Naive thymus-derived CD4-positive, alpha-beta T cell (primary cell): ENCODE results near the gene TAAR1. TPM values are rescaled to one million over a fixed set of nuclear protein-coding genes. Genes with fewer than 3 reads are reported as not detected.

Experiments used
- ATAC-seq: fragments of 150-1000 bp; cut with Tn5 transposase; 2 replicates; pipeline ENCODE4 v1.10.0; 2021; ENCODE audit warnings: mild to moderate bottlenecking, moderate library complexity
- CTCF ChIA-PET: fragments of 350-600 bp; sonication (Branson Sonifier 250); formaldehyde crosslinking; loops from one replicate; lab custom pipeline; 2021; ENCODE audit warnings: antibody characterized with exemption; lab: Charles Lee
- POLR2A ChIA-PET: fragments of 350-600 bp; sonication (Branson Sonifier 250); formaldehyde crosslinking; loops from one replicate; lab custom pipeline; 2021; ENCODE audit warnings: antibody characterized with exemption, inconsistent platforms; lab: Charles Lee
- DNase-seq, 9 donors: peaks; one replicate each; pipeline versions ENCODE4 v3.0.0 to v3.0.0-alpha.2; 2020 to 2022; ENCODE audit warnings: mixed read lengths in 1 of 9
- H3K27ac ChIP-seq: one replicate; pipeline ENCODE4 v1.7.0; 2013; ENCODE audit warnings: mild to moderate bottlenecking, low read depth, low read length, moderate library complexity
- H3K27me3 ChIP-seq, 2 donors: one replicate each; pipeline ENCODE4 v1.7.0; 2013; ENCODE audit warnings: low read length in 2 of 2, mild to moderate bottlenecking in 2 of 2, moderate library complexity in 2 of 2; ENCODE audit not compliant: control insufficient read depth in 2 of 2, insufficient read depth in 2 of 2
- H3K36me3 ChIP-seq, 3 experiments: 1 replicate in 2 of 3; 2 replicates in 1 of 3; pipeline ENCODE4 v1.7.0; 2013; ENCODE audit warnings: low read length in 3 of 3, mild to moderate bottlenecking in 3 of 3, moderate library complexity in 1 of 3; ENCODE audit not compliant: insufficient read depth in 3 of 3, control insufficient read depth in 2 of 3
- H3K4me1 ChIP-seq, 2 donors: one replicate each; pipeline ENCODE4 v1.7.0; 2013; ENCODE audit warnings: low read length in 2 of 2, mild to moderate bottlenecking in 2 of 2, moderate library complexity in 1 of 2; ENCODE audit not compliant: control insufficient read depth in 2 of 2, insufficient read depth in 2 of 2
- H3K4me3 ChIP-seq: 2 replicates; pipeline ENCODE4 v1.7.0; 2013; ENCODE audit warnings: mild to moderate bottlenecking, low read length
- H3K9me3 ChIP-seq, 3 experiments: 1 replicate in 2 of 3; 2 replicates in 1 of 3; pipeline ENCODE4 v1.7.0; 2013; ENCODE audit warnings: low read length in 3 of 3; ENCODE audit not compliant: control insufficient read depth in 2 of 3
- H3K27ac Mint-ChIP-seq, 9 donors: one replicate each; pipeline ENCODE4 v1.8.0; 2020 to 2022; ENCODE audit warnings: mixed read lengths in 9 of 9, mild to moderate bottlenecking in 8 of 9, moderate library complexity in 5 of 9, inconsistent platforms in 2 of 9
- H3K27me3 Mint-ChIP-seq, 5 donors: one replicate each; pipeline ENCODE4 v1.8.0; 2021 to 2022; ENCODE audit warnings: mixed read lengths in 5 of 5, mild to moderate bottlenecking in 1 of 5
- H3K36me3 Mint-ChIP-seq, 5 donors: one replicate each; pipeline ENCODE4 v1.8.0; 2020 to 2022; ENCODE audit warnings: mixed read lengths in 5 of 5, mild to moderate bottlenecking in 3 of 5, inconsistent platforms in 1 of 5
- H3K4me1 Mint-ChIP-seq, 7 donors: one replicate each; pipeline ENCODE4 v1.8.0; 2020 to 2022; ENCODE audit warnings: mixed read lengths in 7 of 7, mild to moderate bottlenecking in 3 of 7, inconsistent platforms in 1 of 7
- H3K4me3 Mint-ChIP-seq, 10 donors: one replicate each; pipeline ENCODE4 v1.8.0; 2020 to 2022; ENCODE audit warnings: mild to moderate bottlenecking in 10 of 10, mixed read lengths in 10 of 10, moderate library complexity in 6 of 10, inconsistent platforms in 2 of 10
- H3K9me3 Mint-ChIP-seq, 11 donors: one replicate each; pipeline ENCODE4 v1.8.0; 2020 to 2022; ENCODE audit warnings: mixed read lengths in 11 of 11, mild to moderate bottlenecking in 4 of 11, inconsistent platforms in 1 of 11, moderate library complexity in 1 of 11
- intact Hi-C, 2 donors: fragments of 100-400 bp; cut with micrococcal nuclease; formaldehyde crosslinking; loops; one replicate each; pipeline ENCODE4 v1.15.1; 2023
- polyA plus RNA-seq, 2 donors: library from polyadenylated mRNA; unstranded; fragments of 300-500 nt; fragmentation: Illumina TruSeq; gene quantifications; one replicate each; pipeline ENCODE4 v1.2.3, GENCODE V29; 2021
- total RNA-seq, 6 experiments: library from RNA in 5 of 6; stranded (reverse) in 5 of 6; gene quantifications; 1 replicate in 5 of 6; 2 replicates in 1 of 6; pipeline ENCODE4 v1.2.3 and lab custom pipeline; 2021 to 2026

TAAR1 gene
- total and polyA plus RNA-seq, 7 experiments from 2014 or later = not detected

- no peak within 1 kb of the TSS for H3K4me3 Mint-ChIP-seq
- ChIA-PET POLR2A (no interaction called here), CTCF (interaction anchor here (0.6 kb wide), 1 partner anchor 1486 kb away, joined by 3 read pairs; no protein-coding TSS in a partner anchor)
- H3K27me3 Mint-ChIP-seq = peaks cover 17 to 53% (median 28%) of the 10 kb centered on the region in 5 donors
- H3K9me3 Mint-ChIP-seq = peaks cover 0 to 17% (median 3%) of the 10 kb centered on the region in 11 donors
- Histone ChIP-seq H3K9me3 (no peaks in the 10 kb centered on the region), H3K27ac (no peak within 1 kb of the TSS), H3K4me1 (no peaks in the 10 kb centered on the region), H3K4me3 (no peak within 1 kb of the TSS), H3K36me3 (no peaks in the 10 kb centered on the region), H3K27me3 (no peaks in the 10 kb centered on the region)
- H3K4me1 Mint-ChIP-seq = no peaks in the 10 kb centered on the region
- intact Hi-C loops = no loop called here
- no peaks in the 10 kb centered on the region for H3K36me3 Mint-ChIP-seq
- no peak within 1 kb of the TSS for H3K27ac Mint-ChIP-seq
- DNase-seq = no peak
- ATAC-seq = no peak
Measured at GRCh38 chr6:132624175-132624574, 34.8 kb downstream of the TAAR1 start, which contains the start of gene TAAR2. Gene TAAR2 (minus strand): TSS chr6:132624275. CDS start chr6:132624275, 0 bp downstream.

- ATAC-seq = no peak
- H3K4me3 ChIP-seq = no peak overlapping the region
- no peaks in the 10 kb centered on the region for H3K4me1 ChIP-seq
- Mint-ChIP-seq H3K4me3 (no peak overlapping the region), H3K27ac (no peak overlapping the region), H3K9me3 (peaks cover 0 to 10% (median 2%) of the 10 kb centered on the region in 11 donors), H3K27me3 (peaks cover 15 to 46% (median 24%) of the 10 kb centered on the region in 5 donors), H3K4me1 (no peaks in the 10 kb centered on the region), H3K36me3 (no peaks in the 10 kb centered on the region)
- no peak for DNase-seq
- intact Hi-C loops = no loop called here
- H3K27me3 ChIP-seq = no peaks in the 10 kb centered on the region
- ChIA-PET CTCF (interaction anchor here (0.5 kb wide), 1 partner anchor 165 kb away, joined by 3 read pairs; no protein-coding TSS in a partner anchor), POLR2A (no interaction called here)
- H3K27ac ChIP-seq = no peak overlapping the region
- no peaks in the 10 kb centered on the region for H3K9me3 ChIP-seq
- H3K36me3 ChIP-seq = no peaks in the 10 kb centered on the region
Measured at GRCh38 chr6:132623106-132623845, 35.7 kb downstream of the TAAR1 start.

DNA sequence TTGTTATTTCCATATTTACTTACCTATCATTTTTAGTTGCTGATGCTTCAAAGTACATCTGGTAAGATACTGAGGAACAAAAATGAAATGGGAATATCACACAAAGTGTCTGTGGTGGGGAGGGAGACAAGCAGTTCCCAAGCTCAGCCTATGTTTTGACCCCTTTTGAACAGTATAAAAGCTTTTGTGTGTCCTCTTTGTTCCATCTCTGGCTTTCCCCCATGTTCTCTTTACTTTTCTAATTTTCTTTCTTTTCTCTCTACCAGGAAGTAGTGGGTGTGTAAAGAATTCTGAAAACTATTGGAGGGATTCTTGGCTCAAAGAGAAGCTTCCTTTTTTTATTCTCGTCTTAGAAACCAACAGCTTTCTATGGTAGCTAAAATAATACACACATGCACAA, 42.3 kb downstream of the TAAR1 start:
- intact Hi-C loops = no loop called here
- CTCF ChIA-PET = no interaction called here

DNA sequence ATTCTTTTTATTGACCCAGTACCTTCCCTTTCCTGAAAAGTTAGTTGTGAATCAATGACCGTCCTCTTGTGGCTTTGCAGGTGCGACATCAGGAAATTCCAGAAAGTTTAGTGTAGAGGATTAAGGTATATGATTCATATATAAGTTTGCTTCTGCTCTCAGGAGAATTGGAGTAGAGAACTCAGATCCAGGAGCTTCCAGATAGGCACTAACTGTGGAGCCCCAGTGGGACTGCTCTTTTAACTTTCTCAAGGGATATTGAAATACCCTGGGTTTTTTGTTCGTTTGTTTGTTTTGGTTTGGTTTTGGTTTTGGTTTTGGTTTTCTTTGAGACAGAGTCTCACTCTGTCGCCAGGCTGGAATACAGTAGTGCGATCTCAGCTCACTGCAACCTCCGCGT, 44.4 kb downstream of the TAAR1 start:
- H3K36me3 ChIP-seq = no peaks in the 10 kb centered on the region
- intact Hi-C loops = no loop called here
- no peaks in the 10 kb centered on the region for H3K27me3 ChIP-seq
- no peak for DNase-seq
- no peak overlapping the region for H3K27ac ChIP-seq
- Mint-ChIP-seq H3K4me3 (peak overlapping the region in 7 of 10 donors; percentile 5 to 69 (median 45)), H3K4me1 (no peaks in the 10 kb centered on the region), H3K27ac (no peak overlapping the region), H3K27me3 (peaks cover 3 to 20% (median 13%) of the 10 kb centered on the region in 5 donors), H3K36me3 (no peaks in the 10 kb centered on the region), H3K9me3 (no peaks in the 10 kb centered on the region)
- H3K9me3 ChIP-seq = no peaks in the 10 kb centered on the region
- H3K4me1 ChIP-seq = peaks cover 0 to 8% of the 10 kb centered on the region in 2 donors
- no peak overlapping the region for H3K4me3 ChIP-seq
- POLR2A ChIA-PET = no interaction called here
- no peak for ATAC-seq
- CTCF ChIA-PET = no interaction called here

More for the DNA sequence above, 42.3 kb downstream of the TAAR1 start:
- Mint-ChIP-seq H3K4me1 (no peaks in the 10 kb centered on the region), H3K9me3 (no peaks in the 10 kb centered on the region), H3K36me3 (no peaks in the 10 kb centered on the region), H3K27me3 (peaks cover 3 to 22% (median 13%) of the 10 kb centered on the region in 5 donors), H3K27ac (no peak overlapping the region), H3K4me3 (no peak overlapping the region)
- Histone ChIP-seq H3K27ac (no peak overlapping the region), H3K36me3 (no peaks in the 10 kb centered on the region), H3K27me3 (no peaks in the 10 kb centered on the region), H3K4me3 (no peak overlapping the region), H3K9me3 (no peaks in the 10 kb centered on the region), H3K4me1 (peaks cover 0 to 8% of the 10 kb centered on the region in 2 donors)
- POLR2A ChIA-PET = no interaction called here
- DNase-seq = no peak
- no peak for ATAC-seq

DNA sequence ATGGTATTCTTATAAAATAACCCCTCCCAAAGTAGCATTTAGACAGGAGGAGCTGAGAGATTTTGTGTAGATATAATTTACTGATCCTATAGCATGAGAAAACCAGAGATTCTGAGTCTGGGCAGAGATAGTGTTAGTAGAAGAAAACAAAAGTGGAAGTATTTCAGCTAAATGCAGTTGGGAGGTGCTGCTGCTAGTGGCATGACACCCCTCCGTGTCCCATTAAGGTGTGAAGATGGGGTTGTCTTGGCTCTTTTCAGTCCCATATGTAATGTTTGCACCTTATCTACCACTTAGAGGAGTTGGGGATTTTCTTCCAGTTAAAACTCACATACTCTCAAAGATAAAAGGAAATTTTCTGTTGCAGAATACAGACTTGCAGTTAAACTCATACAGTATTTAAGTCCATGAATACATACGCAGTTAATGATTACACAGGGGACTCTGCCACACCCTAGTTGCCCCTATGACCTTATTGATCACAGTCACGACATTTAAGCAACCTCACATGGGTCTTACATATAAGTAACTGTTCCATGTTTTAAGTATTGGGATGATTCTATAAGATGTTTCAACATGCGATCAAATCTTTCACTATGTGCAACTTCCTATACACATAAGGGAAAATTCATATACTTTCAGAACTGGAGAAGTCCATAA, 46.4 kb downstream of the TAAR1 start:
- ATAC-seq (peak; percentile 49), DNase-seq (no peak)
- H3K27ac ChIP-seq = no peak overlapping the region
- intact Hi-C loops = no loop called here
- Mint-ChIP-seq H3K27ac (no peak overlapping the region), H3K27me3 (peaks cover 0 to 17% (median 11%) of the 10 kb centered on the region in 5 donors), H3K9me3 (no peaks in the 10 kb centered on the region), H3K4me1 (no peaks in the 10 kb centered on the region), H3K4me3 (no peak overlapping the region), H3K36me3 (no peaks in the 10 kb centered on the region)
- CTCF ChIA-PET = no interaction called here
- no peaks in the 10 kb centered on the region for H3K9me3 ChIP-seq
- peaks cover 0 to 8% of the 10 kb centered on the region in 2 donors for H3K4me1 ChIP-seq
- POLR2A ChIA-PET = no interaction called here
- H3K27me3 ChIP-seq = no peaks in the 10 kb centered on the region
- H3K36me3 ChIP-seq = no peaks in the 10 kb centered on the region
- no peak overlapping the region for H3K4me3 ChIP-seq

- POLR2A ChIA-PET = no interaction called here
- intact Hi-C loops = no loop called here
- peaks cover 0 to 8% of the 10 kb centered on the region in 2 donors for H3K4me1 ChIP-seq
- DNase-seq (no peak), ATAC-seq (no peak)
- Mint-ChIP-seq H3K9me3 (no peaks in the 10 kb centered on the region), H3K27ac (no peak overlapping the region), H3K4me1 (no peaks in the 10 kb centered on the region), H3K36me3 (no peaks in the 10 kb centered on the region), H3K4me3 (no peak overlapping the region), H3K27me3 (peaks cover 0 to 17% (median 9%) of the 10 kb centered on the region in 5 donors)
- H3K9me3 ChIP-seq = no peaks in the 10 kb centered on the region
- no peaks in the 10 kb centered on the region for H3K27me3 ChIP-seq
- CTCF ChIA-PET = no interaction called here
- H3K36me3 ChIP-seq = no peaks in the 10 kb centered on the region
- no peak overlapping the region for H3K4me3 ChIP-seq
- no peak overlapping the region for H3K27ac ChIP-seq
Measured at GRCh38 chr6:132611616-132612015, 47.4 kb downstream of the TAAR1 start.
